Nephron (organoid): ENCODE results near the gene EPG5.

Experiments used
- H3K27ac Mint-ChIP-seq, 3 experiments: 2 replicates each; pipeline ENCODE4 v1.8.0; 2020; ENCODE audit warnings: mixed read lengths in 3 of 3, mild to moderate bottlenecking in 2 of 3, moderate library complexity in 1 of 3
- H3K27me3 Mint-ChIP-seq: 2 replicates; pipeline ENCODE4 v1.8.0; 2021; ENCODE audit warnings: low read depth, mild to moderate bottlenecking, moderate library complexity, mixed read lengths
- H3K36me3 Mint-ChIP-seq: 2 replicates; pipeline ENCODE4 v1.8.0; 2020; ENCODE audit warnings: low read depth, mixed read lengths
- H3K4me1 Mint-ChIP-seq: 2 replicates; pipeline ENCODE4 v1.8.0; 2020; ENCODE audit warnings: mixed read lengths
- H3K4me3 Mint-ChIP-seq, 3 experiments: 2 replicates each; pipeline ENCODE4 v1.8.0; 2020; ENCODE audit warnings: mild to moderate bottlenecking in 3 of 3, mixed read lengths in 3 of 3, moderate library complexity in 2 of 3
- H3K9me3 Mint-ChIP-seq: 2 replicates; pipeline ENCODE4 v1.8.0; 2020; ENCODE audit warnings: mixed read lengths
- CTCF ChIP-seq, 3 experiments: fragments of 200-600 bp; sonication (generic); IDR thresholded peaks; one replicate each; pipeline ENCODE4 v1.5.0; 2021; ENCODE audit warnings: antibody characterized with exemption in 3 of 3; ENCODE audit not compliant: unreplicated experiment in 3 of 3

EPG5 gene

DNA sequence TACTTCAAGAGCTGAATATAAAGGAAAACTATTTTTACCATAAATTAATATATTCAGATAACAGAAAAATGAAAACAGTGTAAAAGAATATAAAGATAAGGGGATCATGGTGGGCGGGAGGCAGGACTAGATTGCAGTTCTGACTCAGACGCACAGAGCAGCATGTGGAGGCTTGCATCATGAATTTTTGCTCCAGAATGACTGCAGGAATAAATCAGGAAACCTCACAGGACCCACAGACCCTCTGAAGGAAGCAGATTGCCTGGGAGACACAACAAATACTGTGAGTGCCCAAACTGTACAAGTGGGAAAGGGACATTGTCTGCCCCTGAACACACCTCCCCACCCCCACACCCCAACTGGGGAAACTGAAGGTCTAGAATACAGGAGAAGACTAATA lies 160.9 kb downstream of the EPG5 start:
- no peak for TF ChIP-seq CTCF (IDR thresholded peaks at IDR 0.05; ENCODE audit: unreplicated experiment in 3 of 3)
- H3K27ac Mint-ChIP-seq = peak overlapping the region; percentile 41 to 86 (median 49)
- no peak overlapping the region for H3K4me3 Mint-ChIP-seq
- H3K4me1 Mint-ChIP-seq = peaks cover 7% of the 10 kb centered on the region
- H3K36me3 Mint-ChIP-seq = peaks cover 13% of the 10 kb centered on the region
- H3K9me3 Mint-ChIP-seq = peaks cover 56% of the 10 kb centered on the region
- H3K27me3 Mint-ChIP-seq = no peaks in the 10 kb centered on the region

GRCh38 chr18:45805551-45805950 lies 161.6 kb downstream of the EPG5 start:
- Mint-ChIP-seq H3K27ac (no peak overlapping the region), H3K9me3 (peaks cover 59% of the 10 kb centered on the region), H3K4me3 (no peak overlapping the region), H3K36me3 (peaks cover 16% of the 10 kb centered on the region), H3K4me1 (peaks cover 7% of the 10 kb centered on the region), H3K27me3 (no peaks in the 10 kb centered on the region)
- no peak for TF ChIP-seq CTCF (IDR thresholded peaks at IDR 0.05; ENCODE audit: unreplicated experiment in 3 of 3)

- peaks cover 20% of the 10 kb centered on the region for H3K36me3 Mint-ChIP-seq
- no peaks in the 10 kb centered on the region for H3K27me3 Mint-ChIP-seq
- peaks cover 7% of the 10 kb centered on the region for H3K4me1 Mint-ChIP-seq
- H3K27ac Mint-ChIP-seq = no peak overlapping the region
- H3K4me3 Mint-ChIP-seq = no peak overlapping the region
- no peak for TF ChIP-seq CTCF (IDR thresholded peaks at IDR 0.05; ENCODE audit: unreplicated experiment in 3 of 3)
- H3K9me3 Mint-ChIP-seq = peaks cover 54% of the 10 kb centered on the region
These were observed 164.2 kb downstream of the EPG5 start for GRCh38 chr18:45802814-45803492.

- no peak for TF ChIP-seq CTCF (IDR thresholded peaks at IDR 0.05; ENCODE audit: unreplicated experiment in 3 of 3)
- Mint-ChIP-seq H3K27me3 (no peaks in the 10 kb centered on the region), H3K27ac (no peak overlapping the region), H3K4me3 (no peak overlapping the region), H3K4me1 (peaks cover 4% of the 10 kb centered on the region), H3K36me3 (peaks cover 20% of the 10 kb centered on the region), H3K9me3 (peaks cover 50% of the 10 kb centered on the region)
These were observed 165.6 kb downstream of the EPG5 start for GRCh38 chr18:45801416-45802004.
